GM12878 (cell line): Measurements from ENCODE around the gene EOLA1. TPM values are rescaled to one million over a fixed set of nuclear protein-coding genes. Genes with fewer than 3 reads are reported as not detected.

Experiments
- polyA plus RNA-seq, 11 experiments: library from polyadenylated mRNA; depleted of rRNA in 4 of 11; unstranded in 6 of 11; stranded (reverse) in 5 of 11; fragments of >200 nt; fragmentation: Nextera tagmentation in 4 of 11; fragmentation: Illumina TruSeq in 1 of 11; extraction: Ambion mirVana in 4 of 11; extraction: Trizol in 1 of 11; gene quantifications; 1 replicate in 1 of 11; 2 replicates in 10 of 11; pipeline versions ENCODE4 v1.2.1 to v1.2.3, GENCODE V29; 2011 to 2016; ENCODE audit warnings: inconsistent platforms in 2 of 11, missing spikeins in 2 of 11, low read depth in 1 of 11
- total RNA-seq, 4 experiments: library from RNA; depleted of rRNA in 3 of 4; stranded (reverse); fragments of >200 nt in 3 of 4; fragmentation: Illumina TruSeq in 1 of 4; extraction: Trizol in 1 of 4; gene quantifications; 2 replicates each; pipeline versions ENCODE4 v1.2.1 to v1.2.3, GENCODE V29; 2013 to 2021

Gene EOLA1
- total and polyA plus RNA-seq, 10 of the 15 experiments (the other 5 are each of a cell fraction or from before 2014, with no cell fraction given) = 9.2 to 42.3 (median 24.3) TPM

Other genes with a start within 250 kb of the EOLA1 start
Only the 7 nearest of the 8 such genes appear.
- gene IDS, start 35.7 kb upstream of the EOLA1 start, total RNA-seq (2014; rRNA removed) = 48.2 and 51.2 TPM in 2 replicates
- gene IDS, start 35.7 kb upstream of the EOLA1 start, total RNA-seq (2014; rRNA removed; fragmentation: Illumina TruSeq; extraction: Trizol) = 23.8 and 26.8 TPM in 2 replicates
- gene IDS, start 35.7 kb upstream of the EOLA1 start, total RNA-seq (2021) = 51.3 and 52.2 TPM in 2 replicates
- 59.3 and 79.1 TPM in 2 replicates for gene IDS, start 35.7 kb upstream of the EOLA1 start, polyA plus RNA-seq (2011; rRNA removed)
- gene IDS, start 35.7 kb upstream of the EOLA1 start, polyA plus RNA-seq (2014; fragmentation: Illumina TruSeq; extraction: Trizol) = 53.1 and 63.4 TPM in 2 replicates
- 1 to 10 TPM; 6.1 to 9.6 TPM for gene IDS, start 35.7 kb upstream of the EOLA1 start, polyA plus RNA-seq (2014; fragmentation: Nextera tagmentation; extraction: Ambion mirVana)
- gene IDS, start 35.7 kb upstream of the EOLA1 start, polyA plus RNA-seq (2014; rRNA removed) = 47.2 and 52.4 TPM in 2 replicates
- gene IDS, start 35.7 kb upstream of the EOLA1 start, polyA plus RNA-seq (2016; fragmentation: Nextera tagmentation; extraction: Ambion mirVana) = 10 to 100 TPM; 62.4 to 66.6 TPM
- 0.40 TPM in 1 of 2 replicates, not detected in the other for gene HSFX3, start 8.9 kb downstream of the EOLA1 start, total RNA-seq (2014; rRNA removed)
- not detected in 2 replicates for gene HSFX3, start 8.9 kb downstream of the EOLA1 start, total RNA-seq (2014; rRNA removed; fragmentation: Illumina TruSeq; extraction: Trizol)
- not detected in 2 replicates for gene HSFX3, start 8.9 kb downstream of the EOLA1 start, total RNA-seq (2021)
- 0.05 TPM in 1 of 2 replicates, not detected in the other for gene HSFX3, start 8.9 kb downstream of the EOLA1 start, polyA plus RNA-seq (2011; rRNA removed)
- gene HSFX3, start 8.9 kb downstream of the EOLA1 start, polyA plus RNA-seq (2014; fragmentation: Illumina TruSeq; extraction: Trizol) = 0.29 TPM in 1 of 2 replicates, not detected in the other
- under 1 TPM in 1 of 2 experiments, not detected in 1; 0.29 TPM for gene HSFX3, start 8.9 kb downstream of the EOLA1 start, polyA plus RNA-seq (2014; fragmentation: Nextera tagmentation; extraction: Ambion mirVana)
- 0.26 TPM in 1 of 2 replicates, not detected in the other for gene HSFX3, start 8.9 kb downstream of the EOLA1 start, polyA plus RNA-seq (2014; rRNA removed)
- gene HSFX3, start 8.9 kb downstream of the EOLA1 start, polyA plus RNA-seq (2016; fragmentation: Nextera tagmentation; extraction: Ambion mirVana) = not detected
- gene MAGEA9B, start 46.4 kb downstream of the EOLA1 start, total RNA-seq (2014; rRNA removed) = not detected in 2 replicates
- gene MAGEA9B, start 46.4 kb downstream of the EOLA1 start, total RNA-seq (2014; rRNA removed; fragmentation: Illumina TruSeq; extraction: Trizol) = not detected in 2 replicates
- not detected in 2 replicates for gene MAGEA9B, start 46.4 kb downstream of the EOLA1 start, total RNA-seq (2021)
- gene MAGEA9B, start 46.4 kb downstream of the EOLA1 start, polyA plus RNA-seq (2011; rRNA removed) = 0.06 and 0.08 TPM in 2 replicates
- gene MAGEA9B, start 46.4 kb downstream of the EOLA1 start, polyA plus RNA-seq (2014; fragmentation: Illumina TruSeq; extraction: Trizol) = not detected in 2 replicates
- gene MAGEA9B, start 46.4 kb downstream of the EOLA1 start, polyA plus RNA-seq (2014; fragmentation: Nextera tagmentation; extraction: Ambion mirVana) = not detected
- gene MAGEA9B, start 46.4 kb downstream of the EOLA1 start, polyA plus RNA-seq (2014; rRNA removed) = not detected in 2 replicates
- not detected for gene MAGEA9B, start 46.4 kb downstream of the EOLA1 start, polyA plus RNA-seq (2016; fragmentation: Nextera tagmentation; extraction: Ambion mirVana)
- 0.11 TPM in 1 of 2 replicates, not detected in the other for gene HSFX2, start 54.3 kb downstream of the EOLA1 start, total RNA-seq (2014; rRNA removed)
- 0.18 TPM in 1 of 2 replicates, not detected in the other for gene HSFX2, start 54.3 kb downstream of the EOLA1 start, total RNA-seq (2014; rRNA removed; fragmentation: Illumina TruSeq; extraction: Trizol)
- not detected in 2 replicates for gene HSFX2, start 54.3 kb downstream of the EOLA1 start, total RNA-seq (2021)
- 0.07 TPM in 1 of 2 replicates, not detected in the other for gene HSFX2, start 54.3 kb downstream of the EOLA1 start, polyA plus RNA-seq (2011; rRNA removed)
- not detected in 2 replicates for gene HSFX2, start 54.3 kb downstream of the EOLA1 start, polyA plus RNA-seq (2014; fragmentation: Illumina TruSeq; extraction: Trizol)
- gene HSFX2, start 54.3 kb downstream of the EOLA1 start, polyA plus RNA-seq (2014; fragmentation: Nextera tagmentation; extraction: Ambion mirVana) = not detected
- 0.14 TPM in 1 of 2 replicates, not detected in the other for gene HSFX2, start 54.3 kb downstream of the EOLA1 start, polyA plus RNA-seq (2014; rRNA removed)
- gene HSFX2, start 54.3 kb downstream of the EOLA1 start, polyA plus RNA-seq (2016; fragmentation: Nextera tagmentation; extraction: Ambion mirVana) = not detected
- gene TMEM185A, start 90.8 kb downstream of the EOLA1 start, total RNA-seq (2014; rRNA removed) = 11.9 and 12.5 TPM in 2 replicates
- gene TMEM185A, start 90.8 kb downstream of the EOLA1 start, total RNA-seq (2014; rRNA removed; fragmentation: Illumina TruSeq; extraction: Trizol) = 9.6 and 11.0 TPM in 2 replicates
- gene TMEM185A, start 90.8 kb downstream of the EOLA1 start, total RNA-seq (2021) = 13.0 and 15.0 TPM in 2 replicates
- 24.5 and 25.1 TPM in 2 replicates for gene TMEM185A, start 90.8 kb downstream of the EOLA1 start, polyA plus RNA-seq (2011; rRNA removed)
- 11.2 and 11.5 TPM in 2 replicates for gene TMEM185A, start 90.8 kb downstream of the EOLA1 start, polyA plus RNA-seq (2014; fragmentation: Illumina TruSeq; extraction: Trizol)
- gene TMEM185A, start 90.8 kb downstream of the EOLA1 start, polyA plus RNA-seq (2014; fragmentation: Nextera tagmentation; extraction: Ambion mirVana) = 1 to 10 TPM; 2.4 to 3.9 TPM
- 11.6 and 11.9 TPM in 2 replicates for gene TMEM185A, start 90.8 kb downstream of the EOLA1 start, polyA plus RNA-seq (2014; rRNA removed)
- 10 to 100 TPM; 16.8 to 19.1 TPM for gene TMEM185A, start 90.8 kb downstream of the EOLA1 start, polyA plus RNA-seq (2016; fragmentation: Nextera tagmentation; extraction: Ambion mirVana)
- gene MAGEA11, start 171.0 kb downstream of the EOLA1 start, total RNA-seq (2014; rRNA removed) = not detected in 2 replicates
- not detected in 2 replicates for gene MAGEA11, start 171.0 kb downstream of the EOLA1 start, total RNA-seq (2014; rRNA removed; fragmentation: Illumina TruSeq; extraction: Trizol)
- not detected in 2 replicates for gene MAGEA11, start 171.0 kb downstream of the EOLA1 start, total RNA-seq (2021)
- not detected in 2 replicates for gene MAGEA11, start 171.0 kb downstream of the EOLA1 start, polyA plus RNA-seq (2011; rRNA removed)
- not detected in 2 replicates for gene MAGEA11, start 171.0 kb downstream of the EOLA1 start, polyA plus RNA-seq (2014; fragmentation: Illumina TruSeq; extraction: Trizol)
- gene MAGEA11, start 171.0 kb downstream of the EOLA1 start, polyA plus RNA-seq (2014; fragmentation: Nextera tagmentation; extraction: Ambion mirVana) = under 1 TPM in 1 of 2 experiments, not detected in 1; 0.07 TPM
- gene MAGEA11, start 171.0 kb downstream of the EOLA1 start, polyA plus RNA-seq (2014; rRNA removed) = not detected in 2 replicates
- gene MAGEA11, start 171.0 kb downstream of the EOLA1 start, polyA plus RNA-seq (2016; fragmentation: Nextera tagmentation; extraction: Ambion mirVana) = not detected
- gene HSFX1, start 233.1 kb downstream of the EOLA1 start, total RNA-seq (2014; rRNA removed) = 0.16 and 0.34 TPM in 2 replicates
- 0.09 and 0.14 TPM in 2 replicates for gene HSFX1, start 233.1 kb downstream of the EOLA1 start, total RNA-seq (2014; rRNA removed; fragmentation: Illumina TruSeq; extraction: Trizol)
- 0.35 and 0.56 TPM in 2 replicates for gene HSFX1, start 233.1 kb downstream of the EOLA1 start, total RNA-seq (2021)
- 0.15 and 0.16 TPM in 2 replicates for gene HSFX1, start 233.1 kb downstream of the EOLA1 start, polyA plus RNA-seq (2011; rRNA removed)
- gene HSFX1, start 233.1 kb downstream of the EOLA1 start, polyA plus RNA-seq (2014; fragmentation: Illumina TruSeq; extraction: Trizol) = 0.10 TPM in 1 of 2 replicates, not detected in the other
- not detected for gene HSFX1, start 233.1 kb downstream of the EOLA1 start, polyA plus RNA-seq (2014; fragmentation: Nextera tagmentation; extraction: Ambion mirVana)
- 0.06 and 0.25 TPM in 2 replicates for gene HSFX1, start 233.1 kb downstream of the EOLA1 start, polyA plus RNA-seq (2014; rRNA removed)
- gene HSFX1, start 233.1 kb downstream of the EOLA1 start, polyA plus RNA-seq (2016; fragmentation: Nextera tagmentation; extraction: Ambion mirVana) = under 1 TPM in 1 of 2 experiments, not detected in 1; 0.09 TPM